HG03558 (cell line): ENCODE measurements around the gene STX18.
"Not testable (repeated sequence)": the region's sequence is repeated elsewhere in the genome, so short reads cannot be mapped to it uniquely, and the experiment has no call there.

Experiments
- ATAC-seq: cut with Tn5 transposase; IDR thresholded peaks from one replicate; pipeline ENCODE4 v1.9.1; 2021; ENCODE audit warnings: moderate number of reproducible peaks; ENCODE audit not compliant: unreplicated experiment; ENCODE audit errors: extremely low read depth

STX18 gene

GRCh38 chr4:4425119-4425690 is 116.6 kb downstream of the STX18 start:
- ATAC-seq = no peak

GRCh38 chr4:4424499-4425115 is 117.2 kb downstream of the STX18 start:
- ATAC-seq = no peak

- ATAC-seq = no peak
These were observed 117.9 kb downstream of the STX18 start for GRCh38 chr4:4423706-4424498.

GRCh38 chr4:4422856-4423499 is 118.9 kb downstream of the STX18 start:
- ATAC-seq = no peak

- not testable (repeated sequence) for ATAC-seq
These were observed 119.7 kb downstream of the STX18 start for GRCh38 chr4:4422117-4422516.

GRCh38 chr4:4421356-4421755 is 120.5 kb downstream of the STX18 start:
- ATAC-seq = no peak

- no peak for ATAC-seq
These were observed 121.4 kb downstream of the STX18 start for GRCh38 chr4:4420421-4420820.

GRCh38 chr4:4419896-4420295 is 122.0 kb downstream of the STX18 start:
- ATAC-seq = no peak

GRCh38 chr4:4418676-4419390 is 123.0 kb downstream of the STX18 start:
- ATAC-seq = no peak

GRCh38 chr4:4417886-4418285 is 124.0 kb downstream of the STX18 start:
- no peak for ATAC-seq

GRCh38 chr4:4416981-4417380 is 124.9 kb downstream of the STX18 start:
- ATAC-seq = no peak

GRCh38 chr4:4415806-4416805 is 125.7 kb downstream of the STX18 start:
- no peak for ATAC-seq

GRCh38 chr4:4415107-4415805 is 126.6 kb downstream of the STX18 start:
- ATAC-seq = no peak

- ATAC-seq = no peak
These were observed 128.0 kb downstream of the STX18 start for GRCh38 chr4:4413806-4414205.

- no peak for ATAC-seq
These were observed 128.5 kb downstream of the STX18 start for GRCh38 chr4:4413373-4413725.

GRCh38 chr4:4412641-4413372 is 129.0 kb downstream of the STX18 start:
- ATAC-seq = no peak

GRCh38 chr4:4411906-4412305 is 129.9 kb downstream of the STX18 start:
- no peak for ATAC-seq

GRCh38 chr4:4410271-4410670 is 131.6 kb downstream of the STX18 start:
- ATAC-seq = no peak
